Activated naive CD4-positive, alpha-beta T cell (primary cell): ENCODE data around the gene RAD23B.
"Not testable (repeated sequence)": the region's sequence is repeated elsewhere in the genome, so short reads cannot be mapped to it uniquely, and the experiment has no call there.

Source experiments
- DNase-seq, 4 experiments: peaks; one replicate each; lab custom pipeline; 2025; lab: John Stamatoyannopoulos, UW

Gene RAD23B

GRCh38 chr9:107282759-107283622 lies at the start of gene RAD23B:
Gene RAD23B (plus strand): TSS chr9:107283279. CDS start chr9:107283630, 351 bp downstream.
- peak; percentile 95 to 97 (median 96) for DNase-seq

DNA sequence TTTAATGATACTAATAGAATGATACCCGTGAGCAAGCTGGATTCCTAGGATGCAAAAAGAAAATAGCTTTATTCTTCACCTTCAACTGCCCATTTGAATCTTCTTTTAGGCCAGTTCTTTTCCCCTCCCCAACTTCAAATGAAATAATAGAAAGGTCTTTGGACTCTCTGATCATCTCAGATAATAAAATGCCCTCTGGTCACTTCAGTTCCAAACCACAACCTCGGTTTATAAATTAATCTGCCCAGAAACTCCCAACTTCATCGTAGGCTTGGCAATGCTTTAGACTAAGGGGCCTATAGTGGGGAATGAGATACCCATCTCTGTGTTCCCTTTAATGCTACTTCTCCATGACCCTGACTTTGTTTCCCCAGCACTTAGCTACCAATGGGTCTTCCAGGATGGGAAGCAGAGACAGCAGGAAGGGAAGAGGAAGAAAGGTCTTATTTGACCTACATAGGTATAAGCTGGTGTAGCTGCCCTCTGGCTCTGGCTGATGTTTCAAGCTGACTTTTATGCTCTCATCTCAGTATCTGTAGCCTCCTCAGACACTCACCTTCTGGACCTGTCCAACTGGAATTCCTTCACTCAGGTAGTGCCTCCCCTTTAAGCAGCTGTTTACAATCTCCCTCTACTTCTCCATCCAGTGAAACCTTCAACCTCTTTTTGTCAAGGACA lies 47.2 kb upstream of the RAD23B start:
- no peak for DNase-seq

DNA sequence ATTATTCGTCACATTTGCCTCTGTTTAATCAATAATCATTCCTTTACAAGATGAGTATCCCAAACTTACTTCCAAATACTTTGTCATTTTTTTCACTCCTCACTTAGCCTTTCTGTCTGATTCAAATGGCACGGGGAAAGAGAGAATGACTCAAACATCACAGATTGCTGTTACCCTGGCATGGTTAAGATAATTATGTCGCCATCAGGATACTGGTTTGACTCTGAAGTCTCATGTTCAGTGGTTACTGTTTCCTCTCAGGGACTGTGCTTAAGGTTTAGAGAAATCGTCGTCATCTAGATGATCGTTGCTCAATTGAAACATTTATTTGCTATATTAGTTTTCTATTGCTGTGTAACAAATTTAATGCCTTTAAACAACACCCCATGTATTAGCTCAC lies 45.2 kb upstream of the RAD23B start:
- DNase-seq, result no peak

GRCh38 chr9:107239474-107239873 lies 43.6 kb upstream of the RAD23B start:
- DNase-seq, result no peak

DNA sequence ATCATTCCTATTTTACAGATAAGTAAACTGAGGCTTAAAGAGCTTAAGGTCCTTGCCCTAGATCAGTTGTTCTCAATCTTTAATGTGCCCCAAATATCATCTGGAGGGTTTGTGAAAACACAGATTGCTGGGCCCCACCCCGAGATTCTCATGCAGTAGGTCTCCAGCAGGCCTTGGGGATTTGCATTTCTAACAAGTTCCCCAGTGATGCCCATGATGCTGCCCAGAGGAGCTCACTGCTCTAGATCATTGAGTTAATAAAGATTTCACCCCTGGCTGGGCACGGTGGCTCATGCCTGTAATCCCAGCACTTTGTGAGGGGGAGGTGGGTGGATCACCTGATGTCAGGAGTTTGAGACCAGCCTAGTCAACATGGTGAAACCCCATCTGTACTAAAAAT lies 42.8 kb upstream of the RAD23B start:
- DNase-seq, result no peak

DNA sequence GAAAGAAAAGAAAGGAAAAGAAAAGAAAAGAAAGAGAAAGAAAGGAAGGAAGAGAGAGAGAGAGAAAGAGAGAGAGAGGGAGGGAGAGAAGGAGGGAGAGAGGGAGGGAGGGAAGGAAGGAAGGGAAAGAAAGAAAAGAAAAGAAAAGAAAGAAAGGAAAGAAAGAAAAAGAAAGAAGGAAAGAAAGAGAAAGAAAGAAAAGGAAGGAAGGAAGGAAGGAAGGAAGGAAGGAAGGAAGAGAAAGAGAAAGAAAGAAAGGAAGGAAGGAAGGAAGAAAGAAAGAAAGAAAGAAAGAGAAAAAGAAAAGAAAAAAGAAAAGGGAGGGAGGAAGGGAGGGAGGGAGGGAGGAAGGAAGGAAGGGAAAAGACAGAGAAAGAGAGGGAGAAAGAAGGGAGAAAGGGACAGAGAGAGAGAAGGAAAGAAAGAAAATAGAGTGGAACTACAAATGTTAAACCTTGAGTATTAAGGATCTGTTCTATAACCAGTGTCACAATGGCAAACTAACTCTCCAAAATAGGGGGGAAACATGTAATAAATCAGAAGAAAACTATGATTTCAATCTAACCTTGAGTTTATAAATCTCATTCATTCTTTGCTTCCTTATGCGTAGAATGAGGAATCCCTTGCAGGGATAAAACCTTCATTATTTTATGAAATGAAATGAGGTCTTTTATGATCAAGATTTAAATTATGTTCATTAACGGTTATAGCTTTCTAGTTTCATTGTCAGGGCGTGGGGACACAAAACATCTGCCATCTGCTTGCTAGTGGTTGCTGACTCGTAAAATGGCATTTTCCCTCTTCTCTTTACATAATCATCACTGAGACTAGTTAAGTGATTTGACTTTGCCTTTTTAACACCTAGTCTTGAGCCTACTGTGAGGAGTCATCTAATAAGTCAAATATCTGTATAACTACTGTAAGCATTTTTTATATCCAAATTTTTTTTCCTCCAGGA lies 40.7 kb upstream of the RAD23B start:
- no peak for DNase-seq

- DNase-seq, result peak in 1 of 4 experiments; percentile 0
Observed at GRCh38 chr9:107243742-107244141, 39.3 kb upstream of the RAD23B start.

DNA sequence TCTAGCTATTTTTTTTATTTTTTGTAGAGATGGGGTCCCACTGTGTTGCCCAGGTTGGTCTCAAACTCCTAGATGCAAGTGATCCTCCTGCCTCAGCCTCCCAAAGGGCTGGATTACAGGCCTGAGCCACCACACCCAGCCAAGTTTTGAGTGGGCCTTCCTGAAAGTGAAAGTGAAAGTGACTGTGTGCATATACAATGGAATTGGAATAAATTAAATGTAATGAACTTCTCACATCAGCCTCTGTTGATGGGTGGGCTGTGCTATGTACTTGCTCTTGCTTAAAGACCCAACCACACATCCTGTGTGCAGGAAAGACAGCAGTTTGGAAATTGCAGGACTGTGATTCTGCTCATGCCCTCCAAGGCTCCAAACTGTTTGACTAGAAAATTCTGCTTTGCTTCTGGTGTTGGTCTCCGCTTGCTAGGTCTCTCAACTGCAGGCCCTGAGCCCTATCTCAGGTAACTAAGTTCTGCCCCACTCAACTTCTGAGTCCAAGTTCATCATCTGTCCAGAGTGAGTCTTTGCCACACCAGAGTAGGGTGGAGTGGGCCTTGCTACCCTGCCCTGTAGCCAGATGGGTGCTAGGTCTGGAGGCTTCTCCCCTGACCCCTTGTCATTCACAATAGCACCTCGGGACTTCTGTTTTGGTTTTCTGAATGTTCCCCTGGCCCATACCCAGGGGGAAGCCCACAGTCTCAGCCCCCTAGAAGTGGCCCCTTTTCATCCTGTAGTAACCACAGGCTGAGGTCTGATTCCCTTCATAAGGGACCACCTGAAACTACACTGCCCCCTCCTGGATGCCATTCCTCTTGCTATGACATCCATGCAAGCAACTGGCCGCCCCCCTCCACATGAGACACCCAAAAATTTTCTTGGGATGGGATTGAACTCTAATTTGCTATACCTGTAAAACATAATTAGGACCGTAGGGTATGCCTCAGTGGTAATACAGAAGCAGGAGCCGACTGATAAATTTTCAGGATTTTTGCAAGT lies 36.5 kb upstream of the RAD23B start:
- no peak for DNase-seq

- no peak for DNase-seq
Observed at GRCh38 chr9:107248714-107249113, 34.4 kb upstream of the RAD23B start.

DNA sequence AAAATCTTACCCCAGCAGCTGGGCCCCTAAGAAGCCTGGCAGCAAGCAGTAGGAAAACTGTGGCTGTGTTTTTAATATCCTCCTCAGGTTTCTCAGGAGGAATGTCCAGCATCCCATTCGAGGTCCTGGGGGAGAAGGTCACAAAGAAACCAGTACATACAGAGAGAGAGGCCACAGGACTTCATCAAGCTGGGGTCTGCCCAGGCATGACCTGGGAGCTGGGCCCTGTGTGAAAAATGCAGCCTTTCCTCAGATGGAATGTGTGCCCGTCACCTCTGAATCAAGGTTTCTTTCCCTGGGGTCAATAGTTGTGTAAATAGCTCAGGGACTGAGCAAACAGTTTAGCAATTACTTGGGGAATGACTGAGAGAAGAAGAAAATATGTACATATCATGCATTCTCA lies 33.9 kb upstream of the RAD23B start:
- no peak for DNase-seq

GRCh38 chr9:107249665-107250285 lies 33.3 kb upstream of the RAD23B start:
- no peak for DNase-seq

DNA sequence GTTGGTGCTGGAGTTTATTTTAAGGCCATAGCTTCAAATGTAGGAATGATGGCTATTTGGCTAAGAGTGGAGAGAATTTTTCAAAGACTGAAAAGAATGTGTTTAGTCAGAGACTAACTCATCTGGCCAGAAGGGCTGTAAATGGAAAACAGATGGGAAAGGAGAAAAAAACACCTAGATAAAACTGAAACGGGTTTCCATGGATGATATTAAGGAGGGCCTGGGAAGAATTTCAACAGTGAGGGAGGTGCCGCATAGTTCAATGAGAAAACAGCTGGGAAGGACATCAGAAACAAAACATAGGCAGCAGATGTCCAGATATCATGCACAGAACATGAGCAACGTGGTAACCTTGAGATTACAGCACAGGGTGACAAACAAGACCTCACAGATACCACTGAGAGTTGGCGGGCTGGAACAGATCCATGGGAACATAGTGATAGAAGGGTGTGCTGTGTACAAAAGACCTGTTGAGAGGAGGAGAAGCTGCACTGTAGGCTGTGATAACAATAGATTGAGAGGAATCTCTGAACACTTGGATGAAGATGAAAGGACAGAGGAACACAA lies 31.2 kb upstream of the RAD23B start:
- no peak for DNase-seq

DNA sequence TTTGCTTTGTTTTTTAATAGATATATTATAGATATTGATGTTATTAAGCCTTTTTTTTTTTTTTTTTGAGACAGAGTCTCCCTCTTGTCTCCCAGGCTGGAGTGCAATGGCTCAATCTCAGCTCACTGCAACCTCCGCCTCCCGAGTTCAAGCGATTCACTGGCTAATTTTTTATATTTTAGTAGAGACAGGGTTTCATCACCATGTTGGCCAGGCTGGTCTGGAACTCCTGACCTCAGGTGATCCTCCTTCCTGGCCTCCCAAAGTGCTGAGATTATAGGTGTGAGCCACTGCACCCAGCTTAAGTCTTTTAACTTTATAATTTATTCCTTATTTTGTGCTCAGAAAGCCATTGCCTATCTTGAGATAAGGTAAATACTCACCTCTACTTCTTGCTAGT lies 24.2 kb upstream of the RAD23B start:
- no peak for DNase-seq

GRCh38 chr9:107259751-107260313 lies 23.2 kb upstream of the RAD23B start:
- DNase-seq, result not testable (repeated sequence)

DNA sequence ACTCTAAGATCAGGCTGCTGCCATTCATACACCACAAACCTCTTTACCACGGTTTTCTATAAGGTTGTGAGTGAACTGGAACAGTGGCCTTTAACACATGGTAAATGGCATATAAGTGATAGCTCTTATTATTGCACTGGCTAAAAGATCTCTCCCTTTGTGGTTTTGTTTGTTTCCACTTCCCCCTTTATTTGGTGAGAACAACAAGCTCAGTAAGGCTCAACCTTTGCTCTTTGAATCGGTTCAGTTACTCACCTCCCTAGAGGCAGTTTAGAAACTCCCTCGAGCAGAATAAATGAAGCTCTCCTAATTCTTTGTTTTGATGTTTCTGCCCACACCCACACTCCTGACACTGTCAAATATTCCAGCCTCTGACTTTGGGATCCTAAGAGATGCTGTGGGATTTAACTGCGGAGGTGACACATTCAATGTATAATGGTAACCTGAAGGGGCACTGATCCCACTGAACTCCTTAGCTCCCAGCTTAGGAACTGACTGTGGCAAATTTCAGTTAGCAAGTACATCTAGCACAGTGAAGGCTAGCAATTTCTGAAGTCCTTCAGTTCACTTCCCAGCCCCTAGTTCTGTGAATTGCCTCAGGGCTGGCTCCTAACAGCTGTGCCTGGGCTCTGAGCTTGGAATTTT lies 22.5 kb upstream of the RAD23B start:
- DNase-seq, result no peak

DNA sequence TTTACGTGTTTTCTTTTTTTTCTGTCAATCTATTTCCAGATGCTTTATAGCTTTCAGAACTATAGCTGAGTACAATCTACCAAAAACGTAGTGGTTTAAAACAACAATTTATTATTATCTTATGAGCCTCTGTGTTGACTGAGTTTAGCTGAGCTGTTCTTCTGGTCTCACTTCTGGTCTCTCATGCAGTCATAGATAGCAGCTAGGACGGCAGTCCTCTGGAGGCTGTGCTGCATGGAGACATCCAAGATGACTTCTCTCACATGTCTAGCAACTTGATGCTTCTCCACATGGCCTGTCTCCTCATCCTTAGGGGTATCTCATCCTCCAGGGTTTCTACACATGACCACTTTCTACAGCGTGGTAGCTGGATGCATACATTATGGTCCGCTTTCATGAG lies 22.0 kb upstream of the RAD23B start:
- DNase-seq, result no peak

- DNase-seq, result no peak
Observed at GRCh38 chr9:107263289-107263688, 19.8 kb upstream of the RAD23B start.

DNA sequence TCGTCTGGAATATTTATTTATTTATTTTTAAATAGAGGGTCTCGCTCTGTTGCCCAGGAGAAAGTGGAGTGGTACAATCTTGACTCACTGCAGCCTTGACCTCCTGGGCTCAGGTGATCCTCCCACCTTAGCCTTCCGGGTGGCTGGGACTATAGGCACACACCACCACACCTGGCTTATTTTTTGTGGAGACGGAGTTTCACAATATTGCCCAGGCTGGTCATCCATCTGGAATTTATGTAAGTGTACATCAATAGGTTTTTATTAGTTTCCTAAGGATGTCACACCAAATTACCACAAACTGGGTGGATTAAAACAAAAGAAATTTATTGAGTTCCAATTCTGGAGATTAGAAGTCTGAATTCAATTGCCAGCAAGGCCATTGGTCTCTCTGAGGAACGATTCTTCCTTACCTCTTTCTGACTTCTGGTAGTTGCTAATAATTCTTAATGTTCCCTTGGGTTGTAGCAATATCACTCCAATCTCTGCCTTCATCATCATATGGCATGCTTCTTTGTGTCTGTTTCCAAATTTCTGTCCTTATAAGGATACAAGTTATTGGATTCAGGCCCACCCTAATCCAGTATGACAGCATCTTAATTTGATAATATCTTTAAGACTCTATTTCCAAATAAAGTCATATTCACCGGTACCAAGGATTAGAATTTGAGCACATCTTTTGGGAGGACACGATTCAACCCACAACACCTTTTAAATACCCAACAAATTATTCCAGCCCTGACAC lies 16.3 kb upstream of the RAD23B start:
- DNase-seq, result no peak

DNA sequence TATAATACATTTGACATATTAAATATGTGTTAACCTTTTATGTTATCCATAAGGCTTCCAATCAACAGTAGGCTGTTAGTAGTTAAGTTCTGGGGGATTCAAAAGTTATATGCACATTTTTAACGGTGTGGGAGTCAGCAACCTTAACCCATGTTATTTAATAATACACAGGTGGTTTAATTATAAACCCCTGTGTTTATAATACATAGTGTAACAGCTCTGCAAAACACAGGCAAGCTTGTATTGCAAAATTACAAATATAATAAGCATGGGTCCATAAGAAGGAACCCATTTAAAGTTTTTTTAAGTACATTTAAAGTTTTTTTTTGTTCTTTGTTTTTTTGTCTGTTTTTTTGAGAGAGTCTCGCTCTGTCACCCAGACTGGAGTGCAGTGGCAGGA lies 14.5 kb upstream of the RAD23B start:
- DNase-seq, result no peak
